GM10248 (cell line): Measurements from ENCODE around the gene ME3.

ENCODE experiments used
- CTCF ChIA-PET: fragments of 300-600 bp; sonication (Branson Sonifier 250); formaldehyde crosslinking; extraction: SDS; loops from one replicate; lab custom pipeline; 2021; ENCODE audit warnings: antibody characterized with exemption; lab: Yijun Ruan, JAX
- POLR2A ChIA-PET: fragments of 350-650 bp; sonication (Branson Sonifier 250); formaldehyde crosslinking; extraction: SDS; loops from one replicate; lab custom pipeline; 2020; ENCODE audit warnings: antibody characterized with exemption; lab: Yijun Ruan, JAX
- DNase-seq: peaks from one replicate; pipeline ENCODE4 v3.0.0; 2012; ENCODE audit errors: extremely low spot score
- CTCF ChIP-seq: IDR thresholded peaks from 2 replicates; pipeline ENCODE4 v1.5.1; 2012; ENCODE audit warnings: mild to moderate bottlenecking, low read depth; ENCODE audit errors: extremely low read depth, missing control alignments, control extremely low read depth

ME3 gene

GRCh38 chr11:86639137-86639536, 33.3 kb downstream of the ME3 start:
- POLR2A ChIA-PET, result no interaction called here
- no peak for TF ChIP-seq CTCF
- CTCF ChIA-PET, result interaction anchor here (2.6 kb wide), 1 partner anchor 10 kb away, joined by 9 read pairs; no protein-coding TSS in a partner anchor
- DNase-seq, result no peak

- ChIA-PET POLR2A (no interaction called here), CTCF (interaction anchor here (1.2 to 2.6 kb wide), 2 partner anchors 10 to 24 kb away, joined by 3 to 9 read pairs; no protein-coding TSS in a partner anchor)
- TF ChIP-seq CTCF, result no peak
- no peak for DNase-seq
These were observed 33.7 kb downstream of the ME3 start for GRCh38 chr11:86638673-86639072.

- POLR2A ChIA-PET, result no interaction called here
- CTCF ChIA-PET, result interaction anchor here (1.2 to 2.6 kb wide), 2 partner anchors 11 to 23 kb away, joined by 3 to 9 read pairs; no protein-coding TSS in a partner anchor
- no peak for DNase-seq
- TF ChIP-seq CTCF, result no peak
These were observed 34.4 kb downstream of the ME3 start for GRCh38 chr11:86637988-86638387.

- no peak for TF ChIP-seq CTCF
- DNase-seq, result no peak
- POLR2A ChIA-PET, result no interaction called here
- CTCF ChIA-PET, result interaction anchor here (0.8 kb wide), 1 partner anchor 31 kb away, joined by 3 read pairs; no protein-coding TSS in a partner anchor
These were observed 36.1 kb downstream of the ME3 start for GRCh38 chr11:86636275-86636674.

GRCh38 chr11:86632499-86633269, 39.7 kb downstream of the ME3 start:
- no peak for DNase-seq
- CTCF ChIA-PET, result no interaction called here
- POLR2A ChIA-PET, result no interaction called here
- TF ChIP-seq CTCF, result no peak

- no peak for DNase-seq
- CTCF ChIA-PET, result interaction anchor here (1.1 to 2.5 kb wide), 3 partner anchors 10 to 22 kb away, joined by 3 to 9 read pairs (median 7); no protein-coding TSS in a partner anchor
- no peak for TF ChIP-seq CTCF
- POLR2A ChIA-PET, result no interaction called here
These were observed 42.0 kb downstream of the ME3 start for GRCh38 chr11:86630229-86630981.
